CD4-positive, alpha-beta memory T cell (primary cell): ENCODE results near the gene UGT1A7. TPM values are rescaled to one million over a fixed set of nuclear protein-coding genes. Genes with fewer than 3 reads are reported as not detected.
"Not testable (repeated sequence)": the region's sequence is repeated elsewhere in the genome, so short reads cannot be mapped to it uniquely, and the experiment has no call there.

Experiments used
- CTCF ChIA-PET: fragments of 350-600 bp; sonication (Branson Sonifier 250); formaldehyde crosslinking; loops from one replicate; lab custom pipeline; 2021; ENCODE audit warnings: inconsistent platforms; ENCODE audit not compliant: partially characterized antibody; lab: Charles Lee
- POLR2A ChIA-PET: fragments of 350-600 bp; sonication (Branson Sonifier 250); formaldehyde crosslinking; loops from one replicate; lab custom pipeline; 2021; ENCODE audit not compliant: partially characterized antibody; lab: Charles Lee
- DNase-seq, 5 donors: peaks; one replicate each; pipeline versions ENCODE4 v3.0.0 to v3.0.0-alpha.2; 2020 to 2022; ENCODE audit warnings: mixed read lengths in 1 of 5
- H3K27ac ChIP-seq: one replicate; pipeline ENCODE4 v1.7.0; 2013; ENCODE audit warnings: low read depth, low read length
- H3K27me3 ChIP-seq: 2 replicates; pipeline ENCODE4 v1.7.0; 2013; ENCODE audit warnings: mild to moderate bottlenecking, low read length, moderate library complexity; ENCODE audit not compliant: insufficient read depth
- H3K36me3 ChIP-seq: 2 replicates; pipeline ENCODE4 v1.7.0; 2013; ENCODE audit warnings: mild to moderate bottlenecking, low read length, moderate library complexity; ENCODE audit not compliant: insufficient read depth
- H3K4me1 ChIP-seq: 2 replicates; pipeline ENCODE4 v1.7.0; 2013; ENCODE audit warnings: mild to moderate bottlenecking, low read length, moderate library complexity; ENCODE audit not compliant: insufficient read depth
- H3K4me3 ChIP-seq, 2 donors: one replicate each; pipeline ENCODE4 v1.7.0; 2013; ENCODE audit warnings: low read length in 2 of 2, mild to moderate bottlenecking in 1 of 2
- H3K9me3 ChIP-seq, 2 donors: one replicate each; pipeline ENCODE4 v1.7.0; 2013; ENCODE audit warnings: low read length in 2 of 2, control low read depth in 1 of 2; ENCODE audit not compliant: control insufficient read depth in 1 of 2
- H3K27ac Mint-ChIP-seq, 7 donors: one replicate each; pipeline ENCODE4 v1.8.0; 2020 to 2021; ENCODE audit warnings: mixed read lengths in 7 of 7, mild to moderate bottlenecking in 6 of 7, inconsistent platforms in 3 of 7, moderate library complexity in 3 of 7
- H3K27me3 Mint-ChIP-seq, 2 donors: one replicate each; pipeline ENCODE4 v1.8.0; 2020 to 2021; ENCODE audit warnings: mixed read lengths in 2 of 2
- H3K36me3 Mint-ChIP-seq, 2 donors: one replicate each; pipeline ENCODE4 v1.8.0; 2020 to 2021; ENCODE audit warnings: mixed read lengths in 2 of 2, inconsistent platforms in 1 of 2, mild to moderate bottlenecking in 1 of 2
- H3K4me1 Mint-ChIP-seq, 4 donors: one replicate each; pipeline ENCODE4 v1.8.0; 2020 to 2021; ENCODE audit warnings: mixed read lengths in 4 of 4, mild to moderate bottlenecking in 1 of 4
- H3K4me3 Mint-ChIP-seq, 8 donors: one replicate each; pipeline ENCODE4 v1.8.0; 2020 to 2021; ENCODE audit warnings: mixed read lengths in 8 of 8, mild to moderate bottlenecking in 7 of 8, moderate library complexity in 6 of 8, inconsistent platforms in 3 of 8
- H3K9me3 Mint-ChIP-seq, 8 donors: one replicate each; pipeline ENCODE4 v1.8.0; 2020 to 2021; ENCODE audit warnings: mixed read lengths in 8 of 8, mild to moderate bottlenecking in 5 of 8, inconsistent platforms in 3 of 8, moderate library complexity in 1 of 8
- intact Hi-C: fragments of 100-400 bp; cut with micrococcal nuclease; formaldehyde crosslinking; loops from one replicate; pipeline ENCODE4 v1.15.1; 2023
- polyA plus RNA-seq, 2 donors: library from polyadenylated mRNA; unstranded; fragments of 300-500 nt; fragmentation: Illumina TruSeq; gene quantifications; one replicate each; pipeline ENCODE4 v1.2.3, GENCODE V29; 2021
- total RNA-seq, 2 experiments: library from RNA; stranded (reverse); gene quantifications; one replicate each; pipeline ENCODE4 v1.2.3, GENCODE V29; 2021

UGT1A7 gene
- total and polyA plus RNA-seq, 4 experiments from 2014 or later: not detected

DNA sequence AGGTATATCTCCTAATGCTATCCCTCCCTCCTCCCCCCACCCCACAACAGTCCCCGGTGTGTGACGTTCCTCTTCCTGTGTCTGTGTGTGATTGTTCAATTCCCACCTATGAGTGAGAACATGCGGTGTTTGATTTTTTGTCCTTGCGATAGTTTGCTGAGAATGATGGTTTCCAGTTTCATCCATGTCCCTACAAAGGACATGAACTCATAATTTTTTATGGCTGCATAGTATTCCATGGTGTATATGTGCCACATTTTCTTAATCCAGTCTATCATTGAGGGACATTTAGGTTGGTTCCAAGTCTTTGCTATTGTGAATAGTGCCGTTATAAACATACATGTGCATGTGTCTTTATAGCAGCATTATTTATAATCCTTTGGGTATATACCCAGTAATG, 19.1 kb downstream of the UGT1A7 start:
- H3K9me3 Mint-ChIP-seq, DNase-seq, H3K27me3 ChIP-seq, H3K4me1 ChIP-seq, H3K27ac ChIP-seq, H3K36me3 Mint-ChIP-seq, H3K4me3 Mint-ChIP-seq, H3K9me3 ChIP-seq, POLR2A ChIA-PET, CTCF ChIA-PET, H3K36me3 ChIP-seq, H3K27ac Mint-ChIP-seq, H3K4me3 ChIP-seq, H3K4me1 Mint-ChIP-seq, intact Hi-C loops: not testable (repeated sequence)
- H3K27me3 Mint-ChIP-seq: peaks cover 0 to 11% of the 10 kb centered on the region in 2 donors

DNA sequence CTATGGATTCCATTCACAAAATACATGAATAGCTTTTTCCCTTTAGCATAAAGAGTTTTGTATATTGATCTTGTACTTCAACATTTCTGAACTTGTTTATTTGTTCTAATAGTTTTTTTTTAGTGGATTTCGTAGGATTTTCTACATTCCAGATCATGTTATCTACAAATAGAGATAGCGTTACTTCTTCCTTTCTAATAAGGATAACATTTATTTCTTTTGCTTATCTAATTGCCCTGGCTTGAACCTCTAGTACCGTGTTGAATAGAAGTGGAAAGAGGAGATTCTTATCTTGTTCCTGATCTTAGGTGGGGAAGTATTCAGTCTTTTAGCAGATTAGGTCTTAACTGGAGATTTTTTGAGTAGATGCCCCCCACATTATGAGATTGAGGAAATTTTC, 20.5 kb downstream of the UGT1A7 start:
- no peak for DNase-seq
- Histone ChIP-seq H3K36me3 (no peaks in the 10 kb centered on the region), H3K4me3 (no peak overlapping the region), H3K9me3 (no peaks in the 10 kb centered on the region), H3K27ac (no peak overlapping the region), H3K27me3 (no peaks in the 10 kb centered on the region), H3K4me1 (no peaks in the 10 kb centered on the region)
- peaks cover 0 to 6% (median 1%) of the 10 kb centered on the region in 8 donors for H3K9me3 Mint-ChIP-seq
- intact Hi-C loops: no loop called here
- CTCF ChIA-PET: no interaction called here
- peaks cover 0 to 12% of the 10 kb centered on the region in 2 donors for H3K27me3 Mint-ChIP-seq
- no peak overlapping the region for H3K27ac Mint-ChIP-seq
- no peaks in the 10 kb centered on the region for H3K4me1 Mint-ChIP-seq
- POLR2A ChIA-PET: no interaction called here
- H3K36me3 Mint-ChIP-seq: no peaks in the 10 kb centered on the region
- no peak overlapping the region for H3K4me3 Mint-ChIP-seq

DNA sequence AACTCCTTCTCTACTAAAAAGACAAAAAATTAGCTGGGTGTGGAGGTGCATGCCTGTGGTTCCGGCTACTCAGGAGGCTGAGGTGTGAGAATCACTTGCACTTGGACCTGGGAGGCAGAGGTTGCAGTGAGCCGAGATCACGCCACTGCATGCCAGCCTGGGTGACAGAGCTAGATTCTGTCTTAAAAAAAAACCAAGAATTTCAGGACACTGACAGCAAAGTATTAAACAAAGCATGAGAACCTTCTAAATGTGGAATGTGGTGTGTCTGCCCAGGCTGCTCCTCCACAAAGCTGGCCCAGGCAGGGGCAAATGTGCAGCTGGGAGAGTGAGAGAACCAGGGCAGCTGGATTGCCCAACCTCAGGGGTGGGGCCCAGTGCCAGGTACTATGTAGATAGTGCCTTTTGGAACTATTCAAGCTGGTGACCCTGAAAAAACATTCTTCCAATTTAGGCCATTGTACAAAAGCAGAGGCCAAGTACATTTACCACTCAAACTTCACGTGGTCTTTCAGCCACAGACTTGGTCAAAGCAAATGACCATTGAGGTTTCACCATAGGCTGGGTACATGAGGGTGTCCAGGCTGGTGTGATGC, 24.3 kb downstream of the UGT1A7 start:
- ChIA-PET CTCF (interaction anchor here (2.1 kb wide), 1 partner anchor 10 kb away, joined by 5 read pairs; no protein-coding TSS in a partner anchor), POLR2A (no interaction called here)
- no peak for DNase-seq
- Histone ChIP-seq H3K9me3 (no peaks in the 10 kb centered on the region), H3K36me3 (no peaks in the 10 kb centered on the region), H3K27ac (no peak overlapping the region), H3K4me3 (no peak overlapping the region), H3K27me3 (no peaks in the 10 kb centered on the region), H3K4me1 (no peaks in the 10 kb centered on the region)
- H3K4me3 Mint-ChIP-seq: no peak overlapping the region
- H3K9me3 Mint-ChIP-seq: peaks cover 0 to 6% (median 1%) of the 10 kb centered on the region in 8 donors
- no peak overlapping the region for H3K27ac Mint-ChIP-seq
- H3K36me3 Mint-ChIP-seq: no peaks in the 10 kb centered on the region
- H3K27me3 Mint-ChIP-seq: peaks cover 8 to 23% of the 10 kb centered on the region in 2 donors
- intact Hi-C loops: no loop called here
- no peaks in the 10 kb centered on the region for H3K4me1 Mint-ChIP-seq

DNA sequence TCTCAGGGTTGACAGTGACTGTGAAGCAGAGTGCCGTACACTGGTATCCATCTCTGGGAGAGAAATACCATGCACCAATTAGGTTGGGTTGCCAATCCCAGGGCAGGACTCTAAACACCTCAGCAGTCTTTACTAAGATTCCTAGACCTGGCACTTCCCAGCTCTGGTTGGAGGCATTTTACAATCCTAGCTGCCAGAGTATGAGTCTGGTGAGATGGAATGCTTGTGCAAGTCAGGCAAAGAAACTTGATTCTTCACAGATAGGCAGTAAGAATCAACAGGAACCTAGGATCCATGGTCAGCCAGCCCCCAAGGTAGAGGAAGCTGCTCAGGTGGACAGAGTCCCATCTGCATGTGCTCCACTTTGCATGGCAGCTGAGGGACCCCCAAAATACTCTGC, 25.0 kb downstream of the UGT1A7 start:
- ChIA-PET CTCF (interaction anchor here (2.1 kb wide), 1 partner anchor 9 kb away, joined by 5 read pairs; no protein-coding TSS in a partner anchor), POLR2A (no interaction called here)
- Histone ChIP-seq H3K27ac (no peak overlapping the region), H3K4me3 (no peak overlapping the region), H3K9me3 (no peaks in the 10 kb centered on the region), H3K4me1 (no peaks in the 10 kb centered on the region), H3K36me3 (no peaks in the 10 kb centered on the region), H3K27me3 (no peaks in the 10 kb centered on the region)
- Mint-ChIP-seq H3K27ac (no peak overlapping the region), H3K9me3 (peaks cover 0 to 6% (median 1%) of the 10 kb centered on the region in 8 donors), H3K4me1 (no peaks in the 10 kb centered on the region), H3K27me3 (peaks cover 14 to 27% of the 10 kb centered on the region in 2 donors), H3K36me3 (no peaks in the 10 kb centered on the region), H3K4me3 (no peak overlapping the region)
- intact Hi-C loops: no loop called here
- DNase-seq: no peak

DNA sequence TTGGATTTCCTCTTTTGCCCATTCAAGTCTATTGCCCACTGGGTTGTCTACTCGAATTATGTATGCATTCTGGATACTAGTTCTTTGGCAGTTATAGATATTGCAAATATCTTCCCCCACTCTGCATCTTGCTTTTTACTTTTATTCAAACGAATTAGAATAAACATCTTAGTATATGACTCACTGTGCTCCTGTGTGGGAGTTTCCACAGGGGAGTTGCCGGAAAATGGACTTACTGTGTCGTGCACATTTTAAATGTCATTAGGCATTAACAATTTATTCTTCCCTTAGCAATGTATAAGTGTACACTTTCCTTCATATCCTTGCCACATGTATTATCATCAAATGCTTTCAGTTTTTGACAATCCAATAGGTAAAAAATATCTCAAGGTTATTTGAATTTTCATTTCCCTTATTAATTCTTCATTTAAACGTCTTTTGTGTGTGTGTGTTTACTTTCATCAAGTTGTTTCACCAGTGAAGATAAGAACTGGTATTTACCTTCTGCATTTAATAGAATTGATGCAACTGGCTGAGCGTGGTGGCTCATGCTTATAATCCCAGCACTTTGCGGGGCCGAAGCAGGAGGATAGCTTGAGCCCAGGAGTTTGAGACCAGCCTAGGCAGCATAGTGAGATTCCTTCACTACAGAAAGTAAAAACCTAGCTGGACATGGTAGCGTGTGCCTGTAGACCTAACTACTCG, 26.4 kb downstream of the UGT1A7 start:
- Histone ChIP-seq H3K27me3 (no peaks in the 10 kb centered on the region), H3K4me1 (no peaks in the 10 kb centered on the region), H3K9me3 (no peaks in the 10 kb centered on the region), H3K27ac (no peak overlapping the region), H3K36me3 (no peaks in the 10 kb centered on the region), H3K4me3 (no peak overlapping the region)
- Mint-ChIP-seq H3K4me1 (no peaks in the 10 kb centered on the region), H3K27me3 (peaks cover 19 to 29% of the 10 kb centered on the region in 2 donors), H3K36me3 (no peaks in the 10 kb centered on the region), H3K27ac (no peak overlapping the region), H3K4me3 (no peak overlapping the region), H3K9me3 (peaks cover 0 to 6% (median 1%) of the 10 kb centered on the region in 8 donors)
- intact Hi-C loops: no loop called here
- no peak for DNase-seq
- POLR2A ChIA-PET: no interaction called here
- CTCF ChIA-PET: no interaction called here

DNA sequence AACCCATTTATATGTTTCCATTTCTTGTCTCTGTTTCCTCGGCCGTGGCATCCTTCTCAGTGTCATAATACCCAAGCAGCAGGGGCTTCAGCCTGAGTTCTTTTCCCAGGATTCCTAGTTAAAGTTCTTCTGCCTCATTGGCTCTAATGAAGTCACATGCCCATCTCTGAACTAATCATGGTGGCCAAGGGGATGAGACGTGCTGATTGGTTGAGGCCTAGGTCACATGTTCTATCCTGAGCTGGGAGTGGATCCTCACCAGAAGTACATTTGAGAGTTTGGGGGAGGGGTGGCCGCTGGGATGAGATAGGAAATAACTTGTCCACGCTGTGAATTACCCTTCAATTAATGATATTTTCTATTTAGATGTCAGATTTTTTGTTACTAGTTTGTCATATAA, 27.2 kb downstream of the UGT1A7 start:
- H3K27me3 Mint-ChIP-seq: peaks cover 25 to 32% of the 10 kb centered on the region in 2 donors
- no peak for DNase-seq
- H3K4me3 ChIP-seq: no peak overlapping the region
- POLR2A ChIA-PET: no interaction called here
- no peaks in the 10 kb centered on the region for H3K36me3 ChIP-seq
- H3K4me1 ChIP-seq: no peaks in the 10 kb centered on the region
- no peak overlapping the region for H3K4me3 Mint-ChIP-seq
- no peaks in the 10 kb centered on the region for H3K4me1 Mint-ChIP-seq
- H3K9me3 Mint-ChIP-seq: peaks cover 0 to 6% (median 1%) of the 10 kb centered on the region in 8 donors
- intact Hi-C loops: no loop called here
- H3K27ac Mint-ChIP-seq: no peak overlapping the region
- CTCF ChIA-PET: no interaction called here
- no peaks in the 10 kb centered on the region for H3K27me3 ChIP-seq
- H3K36me3 Mint-ChIP-seq: no peaks in the 10 kb centered on the region
- no peak overlapping the region for H3K27ac ChIP-seq
- H3K9me3 ChIP-seq: no peaks in the 10 kb centered on the region

DNA sequence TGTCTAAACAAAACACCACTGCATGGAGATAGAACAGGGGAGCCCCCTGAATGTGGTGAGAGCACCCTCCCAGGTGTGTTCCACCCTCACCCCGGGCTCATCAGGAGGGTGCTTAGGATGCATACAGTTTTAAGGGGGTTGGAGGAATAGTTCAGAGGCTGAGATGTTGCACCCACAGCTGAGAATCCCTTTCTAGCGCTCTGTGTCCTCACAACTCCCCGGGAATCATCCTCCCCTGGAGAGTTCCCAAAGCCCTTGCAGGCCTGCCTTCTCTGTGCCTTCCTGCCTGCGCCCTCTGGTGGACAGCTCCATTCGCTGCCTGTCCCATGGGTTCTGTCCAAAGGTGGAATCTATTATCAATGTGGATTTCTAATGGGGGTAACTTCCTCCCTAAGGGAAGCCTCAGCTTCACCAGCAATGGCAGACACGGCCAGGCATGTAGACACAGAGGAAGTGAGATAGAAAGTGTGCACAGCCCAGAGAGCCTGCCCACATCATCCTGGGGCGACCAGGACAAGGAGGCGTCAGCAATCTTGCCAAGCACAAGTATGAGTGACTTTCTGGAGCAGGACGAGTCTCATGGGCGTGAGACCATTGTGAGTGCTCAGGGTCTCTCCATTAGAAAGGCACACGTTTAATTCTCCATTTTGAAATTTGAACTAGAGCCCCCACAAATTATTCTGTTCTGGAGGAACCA, 29.8 kb downstream of the UGT1A7 start:
- DNase-seq: peak; percentile 32 to 58 (median 44)
- Mint-ChIP-seq H3K4me1 (no peaks in the 10 kb centered on the region), H3K9me3 (peaks cover 0 to 2% (median 0%) of the 10 kb centered on the region in 8 donors), H3K27ac (no peak overlapping the region), H3K36me3 (no peaks in the 10 kb centered on the region), H3K27me3 (peaks cover 33% of the 10 kb centered on the region in 2 donors), H3K4me3 (no peak overlapping the region)
- H3K9me3 ChIP-seq: no peaks in the 10 kb centered on the region
- H3K27ac ChIP-seq: no peak overlapping the region
- intact Hi-C loops: loop anchor here (5.0 kb wide), 1 partner anchor 1104 kb away; no protein-coding TSS in a partner anchor
- H3K4me3 ChIP-seq: no peak overlapping the region
- no peaks in the 10 kb centered on the region for H3K36me3 ChIP-seq
- no peaks in the 10 kb centered on the region for H3K27me3 ChIP-seq
- CTCF ChIA-PET: interaction anchor here (0.9 to 1.5 kb wide), 4 partner anchors 10 to 37 kb away, joined by 3 to 4 read pairs (median 3); no protein-coding TSS in a partner anchor
- POLR2A ChIA-PET: no interaction called here
- H3K4me1 ChIP-seq: no peaks in the 10 kb centered on the region
